Caco-2 (cell line): Measurements from ENCODE around the gene IRX3. TPM values are rescaled to one million over a fixed set of nuclear protein-coding genes. Genes with fewer than 3 reads are reported as not detected.

Experiments
- BruUV-seq: library from RNA; stranded (reverse); fragments of 400-500 nt; replicated peaks from 2 replicates; lab custom pipeline; 2021; lab: Mats Ljungman, UMichigan
- CTCF ChIA-PET: fragments of 300-600 bp; sonication (Branson Sonifier 250); formaldehyde crosslinking; loops from one replicate; lab custom pipeline; 2022; ENCODE audit warnings: antibody characterized with exemption; lab: Charles Lee
- POLR2A ChIA-PET: fragments of 300-600 bp; sonication (Branson Sonifier 250); formaldehyde crosslinking; loops from one replicate; lab custom pipeline; 2022; ENCODE audit warnings: antibody characterized with exemption; lab: Charles Lee
- DNase-seq, 2 experiments: peaks; one replicate each; pipeline versions ENCODE4 v3.0.0 to v3.0.0-alpha.2; 2020 to 2022
- H3K27me3 ChIP-seq: replicated peaks from 2 replicates; pipeline ENCODE4 v1.6.0; 2011; ENCODE audit warnings: low read length; ENCODE audit not compliant: control insufficient read depth, insufficient read depth
- H3K36me3 ChIP-seq: 2 replicates; pipeline ENCODE4 v1.5.1; 2011; ENCODE audit warnings: low read length; ENCODE audit not compliant: control insufficient read depth, insufficient read depth
- H3K4me1 ChIP-seq: fragments of 250-450 bp; sonication (Bioruptor Pico); 2 replicates; pipeline ENCODE4 v1.5.1; 2020; ENCODE audit warnings: mild to moderate bottlenecking
- H3K4me3 ChIP-seq: 2 replicates; pipeline ENCODE4 v1.5.1; 2011; ENCODE audit warnings: low read depth, mild to moderate bottlenecking, control low read depth, low read length
- H3K9me3 ChIP-seq: fragments of 250-450 bp; sonication (Bioruptor Pico); 2 replicates; pipeline ENCODE4 v1.5.1; 2020; ENCODE audit warnings: mild to moderate bottlenecking, moderate library complexity
- H3K27ac Mint-ChIP-seq: one replicate; pipeline ENCODE4 v1.8.0; 2022; ENCODE audit warnings: mixed read lengths; ENCODE audit not compliant: unreplicated experiment
- H3K27me3 Mint-ChIP-seq: one replicate; pipeline ENCODE4 v1.8.0; 2022; ENCODE audit warnings: mixed read lengths; ENCODE audit not compliant: insufficient read depth, unreplicated experiment
- H3K36me3 Mint-ChIP-seq: one replicate; pipeline ENCODE4 v1.8.0; 2022; ENCODE audit warnings: mild to moderate bottlenecking, mixed read lengths; ENCODE audit not compliant: insufficient read depth, unreplicated experiment
- H3K4me1 Mint-ChIP-seq: one replicate; pipeline ENCODE4 v1.8.0; 2022; ENCODE audit warnings: low read depth, mixed read lengths; ENCODE audit not compliant: unreplicated experiment
- H3K4me3 Mint-ChIP-seq: one replicate; pipeline ENCODE4 v1.8.0; 2022; ENCODE audit warnings: mild to moderate bottlenecking, moderate library complexity, mixed read lengths; ENCODE audit not compliant: unreplicated experiment
- H3K9me3 Mint-ChIP-seq: one replicate; pipeline ENCODE4 v1.8.0; 2022; ENCODE audit warnings: mixed read lengths; ENCODE audit not compliant: unreplicated experiment
- CTCF ChIP-seq, 2 experiments: fragments of 200-600 bp in 1 of 2; IDR thresholded peaks; 1 replicate in 1 of 2; 2 replicates in 1 of 2; pipeline versions ENCODE4 v1.5.1 to v1.8.0; 2011 to 2022; ENCODE audit warnings: antibody characterized with exemption in 1 of 2, control low read depth in 1 of 2, inconsistent platforms in 1 of 2, low read depth in 1 of 2, low read length in 1 of 2, mild to moderate bottlenecking in 1 of 2, moderate library complexity in 1 of 2; ENCODE audit not compliant: insufficient read depth in 1 of 2, severe bottlenecking in 1 of 2, unreplicated experiment in 1 of 2
- intact Hi-C: fragments of 100-400 bp; cut with micrococcal nuclease; formaldehyde crosslinking; loops from one replicate; pipeline ENCODE4 v1.10.0; 2022; ENCODE audit not compliant: unreplicated experiment
- total RNA-seq: library from RNA; stranded (reverse); gene quantifications from 2 replicates; pipeline ENCODE4 v1.2.3, GENCODE V29; 2022

IRX3 gene
- total RNA-seq, 1 experiment from 2014 or later, result 73.3 TPM

GRCh38 chr16:54289945-54290832 is 3.6 kb upstream of the IRX3 start:
- BruUV-seq, result no TSS peak
- no peaks in the 10 kb centered on the region for H3K4me1 Mint-ChIP-seq
- H3K36me3 Mint-ChIP-seq, result peaks cover 19% of the 10 kb centered on the region
- no peak overlapping the region for H3K4me3 Mint-ChIP-seq
- TF ChIP-seq CTCF (IDR thresholded peaks at IDR 0.05; ENCODE audit: insufficient read depth in 1 of 2, low read depth in 1 of 2, low read length in 1 of 2, severe bottlenecking in 1 of 2, unreplicated experiment in 1 of 2), result no peak
- H3K27me3 Mint-ChIP-seq, result no peaks in the 10 kb centered on the region
- Histone ChIP-seq H3K27me3 (no peaks in the 10 kb centered on the region), H3K36me3 (no peaks in the 10 kb centered on the region), H3K4me1 (no peaks in the 10 kb centered on the region), H3K9me3 (no peaks in the 10 kb centered on the region), H3K4me3 (no peak overlapping the region)
- H3K27ac Mint-ChIP-seq, result no peak overlapping the region
- H3K9me3 Mint-ChIP-seq, result peaks cover 10% of the 10 kb centered on the region
- intact Hi-C loops, result loop anchor here (5.0 to 10.0 kb wide), 6 partner anchors 337 to 965 kb away; no protein-coding TSS in a partner anchor
- no peak for DNase-seq
- CTCF ChIA-PET, result interaction anchor here (0.6 kb wide), 1 partner anchor 401 kb away, joined by 3 read pairs; no protein-coding TSS in a partner anchor
- POLR2A ChIA-PET, result no interaction called here

- ChIA-PET POLR2A (no interaction called here), CTCF (interaction anchor here (0.6 kb wide), 1 partner anchor 400 kb away, joined by 3 read pairs; no protein-coding TSS in a partner anchor)
- Histone ChIP-seq H3K4me3 (no peak overlapping the region), H3K9me3 (no peaks in the 10 kb centered on the region), H3K4me1 (no peaks in the 10 kb centered on the region), H3K36me3 (no peaks in the 10 kb centered on the region), H3K27me3 (no peaks in the 10 kb centered on the region)
- no peak for DNase-seq
- intact Hi-C loops, result loop anchor here (5.0 to 10.0 kb wide), 6 partner anchors 338 to 965 kb away; no protein-coding TSS in a partner anchor
- H3K27me3 Mint-ChIP-seq, result no peaks in the 10 kb centered on the region
- no peak overlapping the region for H3K27ac Mint-ChIP-seq
- TF ChIP-seq CTCF (IDR thresholded peaks at IDR 0.05; ENCODE audit: insufficient read depth in 1 of 2, low read depth in 1 of 2, low read length in 1 of 2, severe bottlenecking in 1 of 2, unreplicated experiment in 1 of 2), result no peak
- BruUV-seq, result no TSS peak
- peaks cover 2% of the 10 kb centered on the region for H3K9me3 Mint-ChIP-seq
- H3K4me3 Mint-ChIP-seq, result no peak overlapping the region
- H3K36me3 Mint-ChIP-seq, result peaks cover 26% of the 10 kb centered on the region
- H3K4me1 Mint-ChIP-seq, result no peaks in the 10 kb centered on the region
These were observed 2.8 kb upstream of the IRX3 start for GRCh38 chr16:54289242-54289944.

GRCh38 chr16:54288835-54289241 is 2.3 kb upstream of the IRX3 start:
- Mint-ChIP-seq H3K36me3 (peaks cover 31% of the 10 kb centered on the region), H3K9me3 (no peaks in the 10 kb centered on the region), H3K4me3 (no peak overlapping the region), H3K27ac (no peak overlapping the region), H3K4me1 (peaks cover under 1% of the 10 kb centered on the region), H3K27me3 (no peaks in the 10 kb centered on the region)
- CTCF ChIA-PET, result no interaction called here
- no peaks in the 10 kb centered on the region for H3K27me3 ChIP-seq
- no peak for TF ChIP-seq CTCF (IDR thresholded peaks at IDR 0.05; ENCODE audit: insufficient read depth in 1 of 2, low read depth in 1 of 2, low read length in 1 of 2, severe bottlenecking in 1 of 2, unreplicated experiment in 1 of 2)
- DNase-seq, result no peak
- H3K4me1 ChIP-seq, result 0 out of 2 replicates have a peak, but pooled peaks cover 3% of the 10 kb centered on the region
- H3K4me3 ChIP-seq, result no peak overlapping the region
- H3K9me3 ChIP-seq, result no peaks in the 10 kb centered on the region
- intact Hi-C loops, result loop anchor here (5.0 to 10.0 kb wide), 6 partner anchors 338 to 966 kb away; no protein-coding TSS in a partner anchor
- POLR2A ChIA-PET, result no interaction called here
- no peaks in the 10 kb centered on the region for H3K36me3 ChIP-seq
- BruUV-seq, result no TSS peak
